ENCODE measurements around the gene TTC34. TPM values are rescaled to one million over a fixed set of nuclear protein-coding genes. Genes with fewer than 3 reads are reported as not detected.
"Not testable (repeated sequence)": the region's sequence is repeated elsewhere in the genome, so short reads cannot be mapped to it uniquely, and the experiment has no call there.

The TTC34 gene
- total RNA-seq, 1 experiment from 2014 or later = 0.17 TPM

- in situ Hi-C loops (cut with HindIII; ENCODE audit: low sequenced_read_pairs); DNase-seq (ENCODE audit: low spot score): not testable (repeated sequence)
These were observed 175.7 kb downstream of the TTC34 start for GRCh38 chr1:2625748-2626147.

- no peak for DNase-seq (ENCODE audit: low spot score)
These were observed 176.2 kb downstream of the TTC34 start for GRCh38 chr1:2625311-2625710.

GRCh38 chr1:2624735-2625300 is 176.7 kb downstream of the TTC34 start:
- no peak for DNase-seq (ENCODE audit: low spot score)
- in situ Hi-C loops (cut with HindIII; ENCODE audit: low sequenced_read_pairs) = no loop called here

More at GRCh38 chr1:2625311-2625710, 176.2 kb downstream of the TTC34 start:
- in situ Hi-C loops (cut with HindIII; ENCODE audit: low sequenced_read_pairs) = no loop called here

GRCh38 chr1:2623571-2624337 is 177.7 kb downstream of the TTC34 start:
- in situ Hi-C loops (cut with HindIII; ENCODE audit: low sequenced_read_pairs) = no loop called here
- DNase-seq (ENCODE audit: low spot score) = no peak

GRCh38 chr1:2617971-2618470 is 183.5 kb downstream of the TTC34 start:
- in situ Hi-C loops (cut with HindIII; ENCODE audit: low sequenced_read_pairs) = no loop called here
- DNase-seq (ENCODE audit: low spot score) = no peak

GRCh38 chr1:2614145-2614544 is 187.3 kb downstream of the TTC34 start:
- no peak for DNase-seq (ENCODE audit: low spot score)
- in situ Hi-C loops (cut with HindIII; ENCODE audit: low sequenced_read_pairs) = no loop called here

GRCh38 chr1:2612591-2613365 is 188.7 kb downstream of the TTC34 start:
- no peak for DNase-seq (ENCODE audit: low spot score)
- in situ Hi-C loops (cut with HindIII; ENCODE audit: low sequenced_read_pairs) = no loop called here

- no peak for DNase-seq (ENCODE audit: low spot score)
- in situ Hi-C loops (cut with HindIII; ENCODE audit: low sequenced_read_pairs) = no loop called here
These were observed 189.7 kb downstream of the TTC34 start for GRCh38 chr1:2611621-2612437.

GRCh38 chr1:2611031-2611501 is 190.4 kb downstream of the TTC34 start:
- DNase-seq (ENCODE audit: low spot score) = no peak
- in situ Hi-C loops (cut with HindIII; ENCODE audit: low sequenced_read_pairs) = no loop called here

- DNase-seq (ENCODE audit: low spot score) = peak; percentile 6
- in situ Hi-C loops (cut with HindIII; ENCODE audit: low sequenced_read_pairs) = no loop called here
These were observed 191.2 kb downstream of the TTC34 start for GRCh38 chr1:2610036-2610959.

- DNase-seq (ENCODE audit: low spot score) = no peak
- in situ Hi-C loops (cut with HindIII; ENCODE audit: low sequenced_read_pairs) = no loop called here
These were observed 192.0 kb downstream of the TTC34 start for GRCh38 chr1:2609319-2610035.

GRCh38 chr1:2607641-2608091 is 193.8 kb downstream of the TTC34 start:
- no peak for DNase-seq (ENCODE audit: low spot score)
- in situ Hi-C loops (cut with HindIII; ENCODE audit: low sequenced_read_pairs) = no loop called here

GRCh38 chr1:2606881-2607621 is 194.4 kb downstream of the TTC34 start:
- DNase-seq (ENCODE audit: low spot score) = no peak
- in situ Hi-C loops (cut with HindIII; ENCODE audit: low sequenced_read_pairs) = no loop called here

GRCh38 chr1:2606396-2606880 is 195.1 kb downstream of the TTC34 start:
- in situ Hi-C loops (cut with HindIII; ENCODE audit: low sequenced_read_pairs) = no loop called here
- DNase-seq (ENCODE audit: low spot score) = no peak

GRCh38 chr1:2605509-2606395 is 195.7 kb downstream of the TTC34 start:
- in situ Hi-C loops (cut with HindIII; ENCODE audit: low sequenced_read_pairs) = no loop called here
- DNase-seq (ENCODE audit: low spot score) = no peak
